DMS153 treated with DMSO at 0.1 percent for 48 hours (cell line): ENCODE measurements around the gene PAN3.

Experiments used
- DNase-seq: peaks from one replicate; lab custom pipeline; 2025; ENCODE audit not compliant: unreplicated experiment; lab: John Stamatoyannopoulos, UW

Gene PAN3

GRCh38 chr13:28329395-28330158 is 191.2 kb downstream of the PAN3 start:
- DNase-seq = no peak

- no peak for DNase-seq
These were observed 195.0 kb downstream of the PAN3 start for GRCh38 chr13:28333204-28333881.

- no peak for DNase-seq
These were observed 197.9 kb downstream of the PAN3 start for GRCh38 chr13:28336193-28336657.

GRCh38 chr13:28337166-28338005 is 199.0 kb downstream of the PAN3 start:
- DNase-seq = no peak

GRCh38 chr13:28338006-28338574 is 199.7 kb downstream of the PAN3 start:
- DNase-seq = no peak

- no peak for DNase-seq
These were observed 200.4 kb downstream of the PAN3 start for GRCh38 chr13:28338742-28339141.

- DNase-seq = no peak
These were observed 201.1 kb downstream of the PAN3 start for GRCh38 chr13:28339419-28339818.

- no peak for DNase-seq
These were observed 202.0 kb downstream of the PAN3 start for GRCh38 chr13:28340272-28340793.

GRCh38 chr13:28342251-28342650 is 203.9 kb downstream of the PAN3 start:
- no peak for DNase-seq

- no peak for DNase-seq
These were observed 205.8 kb downstream of the PAN3 start for GRCh38 chr13:28344163-28344562.
